ENCODE measurements around the gene CAMTA1.

- TF ChIP-seq POLR2A (IDR thresholded peaks at IDR 0.05; ENCODE audit: low read length) (no peak), GATA1 (IDR thresholded peaks at IDR 0.05; ENCODE audit: low read depth, low read length) (no peak)
Observed at GRCh38 chr1:7642781-7643529, 857.7 kb downstream of the CAMTA1 start.

All from erythroblast (primary cell).